WTC11 (cell line): Measurements from ENCODE around the gene KCNIP4. TPM values are rescaled to one million over a fixed set of nuclear protein-coding genes. Genes with fewer than 3 reads are reported as not detected.

Source experiments
- ATAC-seq: fragments of 200-7000 bp; cut with Tn5 transposase; 2 replicates; pipeline ENCODE4 v1.10.0; 2021; ENCODE audit warnings: mild to moderate bottlenecking, moderate library complexity
- CTCF ChIA-PET: fragments of 300-600 bp; sonication (Branson Sonifier 250); formaldehyde crosslinking; loops from one replicate; lab custom pipeline; 2021; ENCODE audit warnings: antibody characterized with exemption; lab: Charles Lee
- POLR2A ChIA-PET: fragments of 350-600 bp; sonication (Branson Sonifier 250); formaldehyde crosslinking; loops from one replicate; lab custom pipeline; 2021; ENCODE audit warnings: antibody characterized with exemption; lab: Charles Lee
- DNase-seq: peaks from one replicate; pipeline ENCODE4 v3.0.0; 2021; ENCODE audit warnings: low spot score
- H3K27ac Mint-ChIP-seq: 2 replicates; pipeline ENCODE4 v1.8.0; 2021; ENCODE audit warnings: mixed read lengths
- H3K27me3 Mint-ChIP-seq: 2 replicates; pipeline ENCODE4 v1.8.0; 2021; ENCODE audit warnings: low read depth, mild to moderate bottlenecking, moderate library complexity, mixed read lengths
- H3K36me3 Mint-ChIP-seq: 2 replicates; pipeline ENCODE4 v1.8.0; 2021; ENCODE audit warnings: mixed read lengths
- H3K4me1 Mint-ChIP-seq: 2 replicates; pipeline ENCODE4 v1.8.0; 2022; ENCODE audit warnings: mixed read lengths
- H3K4me3 Mint-ChIP-seq: 2 replicates; pipeline ENCODE4 v1.8.0; 2021; ENCODE audit warnings: mild to moderate bottlenecking, moderate library complexity, mixed read lengths
- H3K9me3 Mint-ChIP-seq: 2 replicates; pipeline ENCODE4 v1.8.0; 2021; ENCODE audit warnings: mixed read lengths
- ATF3 ChIP-seq: sonication (generic); formaldehyde crosslinking; conservative IDR thresholded peaks from 2 replicates; pipeline ENCODE4 v1.8.1; 2022; ENCODE audit warnings: mild to moderate bottlenecking, missing genetic modification reagents
- ATF6 ChIP-seq: sonication (generic); formaldehyde crosslinking; IDR thresholded peaks from 2 replicates; pipeline ENCODE4 v1.8.1; 2023; ENCODE audit warnings: mild to moderate bottlenecking, missing genetic modification reagents
- CREB1 ChIP-seq: sonication (generic); formaldehyde crosslinking; IDR thresholded peaks from 2 replicates; pipeline ENCODE4 v1.8.0; 2023; ENCODE audit warnings: mild to moderate bottlenecking, missing genetic modification reagents
- ELF4 ChIP-seq: sonication (generic); formaldehyde crosslinking; IDR thresholded peaks from 2 replicates; pipeline ENCODE4 v1.8.1; 2022; ENCODE audit warnings: low read depth, mild to moderate bottlenecking, moderate library complexity, missing genetic modification reagents
- ETV6 ChIP-seq: sonication (generic); formaldehyde crosslinking; IDR thresholded peaks from 2 replicates; pipeline ENCODE4 v1.8.1; 2022; ENCODE audit warnings: mild to moderate bottlenecking, missing genetic modification reagents
- GRHL2 ChIP-seq: fragments of 250-450 bp; sonication (Bioruptor Pico); IDR thresholded peaks from 2 replicates; pipeline ENCODE4 v1.8.0; 2022; ENCODE audit warnings: mild to moderate bottlenecking, moderate library complexity; ENCODE audit not compliant: insufficient replicate concordance, severe bottlenecking
- IRF1 ChIP-seq: sonication (generic); formaldehyde crosslinking; IDR thresholded peaks from 2 replicates; pipeline ENCODE4 v1.8.0; 2023; ENCODE audit warnings: missing genetic modification reagents
- IRF2 ChIP-seq: sonication (generic); formaldehyde crosslinking; IDR thresholded peaks from 2 replicates; pipeline ENCODE4 v1.8.0; 2022; ENCODE audit warnings: low read depth, missing genetic modification reagents, borderline replicate concordance
- JAZF1 ChIP-seq: fragments of 250-450 bp; sonication (Bioruptor Pico); IDR thresholded peaks from 2 replicates; pipeline ENCODE4 v1.9.0; 2021; ENCODE audit warnings: moderate library complexity, mild to moderate bottlenecking, inconsistent platforms
- JUN ChIP-seq: sonication (generic); formaldehyde crosslinking; IDR thresholded peaks from 2 replicates; pipeline ENCODE4 v1.8.0; 2023; ENCODE audit warnings: mild to moderate bottlenecking, missing genetic modification reagents
- MLX ChIP-seq: sonication (generic); formaldehyde crosslinking; IDR thresholded peaks from 2 replicates; pipeline ENCODE4 v1.8.1; 2023; ENCODE audit warnings: mild to moderate bottlenecking, missing genetic modification reagents, moderate library complexity
- NFATC4 ChIP-seq: fragments of 250-450 bp; sonication (Bioruptor Pico); IDR thresholded peaks from 2 replicates; pipeline ENCODE4 v1.9.0; 2021; ENCODE audit warnings: mild to moderate bottlenecking
- NFYB ChIP-seq: sonication (generic); formaldehyde crosslinking; conservative IDR thresholded peaks from 2 replicates; pipeline ENCODE4 v1.8.0; 2022; ENCODE audit warnings: low read depth, missing genetic modification reagents
- OVOL2 ChIP-seq: fragments of 250-450 bp; sonication (Bioruptor Pico); IDR thresholded peaks from 2 replicates; pipeline ENCODE4 v1.9.0; 2021; ENCODE audit warnings: mild to moderate bottlenecking, borderline replicate concordance
- PRDM15 ChIP-seq: sonication (generic); formaldehyde crosslinking; IDR thresholded peaks from 2 replicates; pipeline ENCODE4 v1.8.0; 2022; ENCODE audit warnings: missing genetic modification reagents
- RELA ChIP-seq: sonication (generic); formaldehyde crosslinking; IDR thresholded peaks from 2 replicates; pipeline ENCODE4 v1.8.1; 2022; ENCODE audit warnings: missing genetic modification reagents, mild to moderate bottlenecking, borderline replicate concordance
- SP1 ChIP-seq: sonication (generic); formaldehyde crosslinking; conservative IDR thresholded peaks from 2 replicates; pipeline ENCODE4 v1.8.1; 2022; ENCODE audit warnings: missing genetic modification reagents
- ZNF232 ChIP-seq: sonication (generic); formaldehyde crosslinking; IDR thresholded peaks from 2 replicates; pipeline ENCODE4 v1.8.0; 2022; ENCODE audit warnings: mild to moderate bottlenecking, missing genetic modification reagents
- total RNA-seq: library from RNA; stranded (reverse); gene quantifications from 3 replicates; pipeline ENCODE4 v1.2.3, GENCODE V29; 2021

The KCNIP4 gene
- total RNA-seq, 1 experiment from 2014 or later = not detected

GRCh38 chr4:21656832-21657231, 291.7 kb downstream of the KCNIP4 start (continued):
- TF ChIP-seq PRDM15 (CRISPR knock-in tag) = no peak
- no peak for TF ChIP-seq IRF1 (CRISPR knock-in tag)
- TF ChIP-seq IRF2 = no peak
- no peak for TF ChIP-seq CREB1 (CRISPR knock-in tag)
- TF ChIP-seq GRHL2 (CRISPR knock-in tag) = no peak

GRCh38 chr4:21655031-21655430, 293.5 kb downstream of the KCNIP4 start:
- DNase-seq (no peak), ATAC-seq (no peak)
- no peaks in the 10 kb centered on the region for H3K4me1 Mint-ChIP-seq
- TF ChIP-seq ELF4 = no peak
- TF ChIP-seq NFATC4 = no peak
- TF ChIP-seq JAZF1 (CRISPR knock-in tag) = no peak
- TF ChIP-seq JUN (CRISPR knock-in tag) = no peak
- no peak for TF ChIP-seq MLX (CRISPR knock-in tag)
- no peak for TF ChIP-seq OVOL2 (CRISPR knock-in tag)
- no peak for TF ChIP-seq SP1 (CRISPR knock-in tag)
- no peak for TF ChIP-seq ATF6 (CRISPR knock-in tag)
- TF ChIP-seq RELA (CRISPR knock-in tag) = no peak
- no peak for TF ChIP-seq ATF3 (CRISPR knock-in tag)
- no peak for TF ChIP-seq NFYB (CRISPR knock-in tag)
- no peak for TF ChIP-seq ETV6 (CRISPR knock-in tag)
- no peak for TF ChIP-seq ZNF232
- TF ChIP-seq IRF2 = no peak
- CTCF ChIA-PET = no interaction called here
- no peak overlapping the region for H3K4me3 Mint-ChIP-seq
- POLR2A ChIA-PET = no interaction called here
- H3K36me3 Mint-ChIP-seq = no peaks in the 10 kb centered on the region
- peaks cover 18% of the 10 kb centered on the region for H3K9me3 Mint-ChIP-seq
- H3K27ac Mint-ChIP-seq = no peak overlapping the region
- H3K27me3 Mint-ChIP-seq = no peaks in the 10 kb centered on the region
